Dedifferentiated amniotic fluid mesenchymal stem cell (primary cell): ENCODE data around the gene DGLUCY.
"Not testable (repeated sequence)": the region's sequence is repeated elsewhere in the genome, so short reads cannot be mapped to it uniquely, and the experiment has no call there.

Experiments used
- DNase-seq: peaks from one replicate; pipeline ENCODE4 v3.0.0-alpha.2; 2016; ENCODE audit errors: extremely low spot score

DGLUCY gene

DNA sequence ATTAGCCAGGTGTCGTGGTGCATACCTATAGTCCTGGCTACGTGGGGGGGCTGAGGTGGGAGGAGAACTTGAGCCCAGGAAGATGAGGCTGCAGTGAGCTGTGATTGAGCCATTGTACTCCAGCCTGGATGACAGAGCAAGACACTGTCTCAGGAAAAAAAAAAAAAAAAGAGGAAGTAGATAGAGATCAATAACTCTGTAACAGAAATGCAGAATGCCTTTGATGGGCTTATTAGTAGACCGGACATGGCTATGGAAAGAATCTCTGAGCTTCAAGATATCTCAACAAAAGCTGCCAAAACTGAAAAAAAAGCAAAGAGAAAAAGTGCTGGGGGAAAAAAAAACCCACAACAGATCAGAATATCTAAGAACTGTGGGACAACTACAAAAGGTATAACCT is 93.1 kb downstream of the DGLUCY start:
- DNase-seq: no peak

DNA sequence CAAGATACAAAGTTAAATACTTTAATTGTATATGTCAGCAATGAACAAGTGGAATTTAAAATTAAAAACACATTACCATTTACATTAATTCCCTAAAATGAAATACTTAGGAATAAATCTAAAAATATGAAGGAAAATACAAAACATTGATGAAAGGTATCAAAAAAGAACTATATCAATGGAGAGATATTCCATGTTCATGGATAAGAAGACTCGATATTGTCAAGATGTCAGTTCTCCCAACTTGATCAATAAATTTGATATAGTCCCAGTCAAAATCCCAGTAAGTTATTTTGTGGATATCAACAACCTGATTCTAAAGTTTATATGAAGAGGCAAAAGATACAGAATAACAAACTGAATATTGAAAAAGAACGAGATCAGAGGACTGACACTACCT is 97.1 kb downstream of the DGLUCY start:
- DNase-seq: no peak

DNA sequence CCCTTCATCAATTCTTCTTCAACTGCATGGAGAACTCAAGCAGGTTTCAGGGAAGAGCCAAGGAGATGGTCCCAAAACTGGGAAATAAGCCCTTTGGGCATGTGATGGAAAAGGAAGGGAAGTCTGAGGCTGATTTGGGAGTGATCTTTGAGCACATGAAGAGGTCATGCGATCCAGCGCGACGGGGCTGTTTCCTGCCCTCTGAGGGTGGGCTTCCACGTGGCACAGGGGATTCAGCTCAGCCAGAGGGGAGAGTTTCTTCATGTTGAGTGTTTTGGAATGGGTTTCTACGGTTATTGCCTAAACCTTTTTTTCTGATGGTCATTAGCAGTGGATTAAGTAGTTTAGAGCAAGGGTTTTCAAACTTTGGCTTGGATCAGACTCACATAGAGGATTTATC is 100.4 kb downstream of the DGLUCY start:
- no peak for DNase-seq

DNA sequence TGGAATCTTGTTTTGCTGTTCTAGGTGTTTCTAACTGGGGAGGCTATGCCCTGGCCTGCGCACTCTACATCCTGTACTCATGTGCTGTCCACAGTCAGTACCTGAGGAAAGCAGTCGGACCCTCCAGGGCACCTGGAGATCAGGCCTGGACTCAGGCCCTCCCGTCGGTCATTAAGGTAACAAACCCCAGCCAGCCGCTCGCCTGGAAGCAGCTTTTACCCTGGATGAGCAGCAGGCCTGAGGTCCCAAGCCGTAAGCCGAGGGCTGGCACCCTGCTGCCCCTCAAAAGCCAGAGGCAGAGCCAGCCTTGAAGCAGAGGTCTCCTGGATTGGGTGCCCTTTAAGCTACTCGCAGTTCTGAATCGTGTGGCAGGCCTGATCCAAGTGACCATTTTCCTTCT is 101.5 kb downstream of the DGLUCY start:
- no peak for DNase-seq

DNA sequence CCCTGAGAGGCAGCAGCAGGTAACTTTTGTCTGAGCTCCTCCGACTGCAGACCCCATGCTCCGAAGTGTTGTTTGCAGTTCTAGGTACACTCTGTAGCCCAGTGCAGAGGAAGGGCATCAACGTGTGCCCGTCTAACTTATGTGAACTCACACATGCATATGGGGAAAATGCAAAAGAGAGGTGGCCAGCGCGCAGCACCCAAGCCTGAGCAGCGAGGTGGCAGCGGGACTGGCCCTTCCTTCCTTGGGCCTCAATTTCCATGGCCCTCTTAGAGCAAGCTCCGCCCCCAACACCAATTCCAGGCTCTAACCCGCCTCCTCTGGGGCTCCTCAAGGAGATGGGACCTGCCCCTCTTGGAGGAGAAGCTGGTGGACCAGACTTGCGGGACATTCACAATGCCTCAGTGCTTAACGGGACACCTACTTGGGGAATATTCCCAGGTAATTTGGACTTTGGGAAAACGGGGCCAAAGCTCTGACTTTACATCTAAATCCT is 102.9 kb downstream of the DGLUCY start:
- DNase-seq: no peak

DNA sequence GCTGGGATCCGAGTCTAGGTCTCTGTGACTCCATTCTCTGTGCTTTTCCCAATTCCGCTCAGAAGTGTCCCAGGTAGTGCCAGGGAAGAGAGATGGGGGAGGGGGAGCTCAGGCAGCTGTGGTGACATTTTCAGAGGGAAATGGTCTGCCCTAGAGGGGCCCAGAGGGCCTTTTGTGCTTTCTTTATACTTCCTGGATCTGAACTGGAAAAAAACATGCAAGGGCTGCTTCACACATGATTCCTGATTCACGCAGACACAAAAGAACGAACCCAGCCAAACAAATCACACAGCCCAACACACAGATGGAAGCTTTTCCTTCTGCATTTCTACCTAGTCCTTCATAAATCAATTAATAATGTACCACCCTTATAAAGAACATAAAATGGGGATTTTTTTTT is 104.1 kb downstream of the DGLUCY start:
- DNase-seq: no peak

DNA sequence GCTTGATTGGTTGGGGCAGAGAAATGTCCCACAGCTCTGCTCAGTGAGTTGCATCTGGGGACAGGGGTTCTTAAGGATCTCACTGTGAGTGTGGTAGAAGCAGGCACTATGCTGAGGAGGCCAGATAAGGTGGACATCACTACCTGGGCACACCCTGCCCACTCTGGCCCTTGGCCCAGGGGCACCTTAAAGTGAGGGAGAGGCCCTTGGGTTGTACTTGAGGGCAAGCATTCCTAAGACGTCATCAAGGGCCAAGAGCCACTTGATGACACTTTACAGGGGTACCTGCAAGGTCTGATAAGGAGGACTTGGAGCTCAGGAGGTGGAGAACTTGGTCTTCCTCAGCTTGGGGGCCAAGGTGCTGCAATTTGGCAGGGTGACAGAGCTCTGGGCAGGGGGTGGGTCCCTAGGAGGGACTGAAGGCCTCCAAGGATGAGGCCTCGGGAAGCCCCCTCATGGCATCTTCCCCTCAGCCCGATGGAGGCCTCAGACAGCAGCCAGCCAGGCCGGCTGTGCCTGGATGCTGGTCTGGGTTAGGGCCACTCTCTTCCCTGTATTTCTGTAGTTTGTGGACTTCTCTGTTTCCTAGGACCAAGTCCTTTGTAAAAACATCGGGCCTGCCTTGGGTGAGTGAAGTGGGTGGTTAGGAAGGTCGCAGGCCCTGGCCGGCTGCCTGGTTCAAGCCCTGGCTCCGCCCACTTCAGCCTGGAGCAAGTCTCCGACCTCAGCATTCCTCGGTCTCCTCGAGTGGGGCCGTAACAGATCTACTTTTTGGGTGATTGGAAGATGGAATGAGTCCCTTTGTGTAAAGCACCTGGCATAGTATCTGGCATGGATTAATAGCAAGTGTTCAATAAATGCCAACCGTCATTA is 105.9 kb downstream of the DGLUCY start:
- DNase-seq: no peak

DNA sequence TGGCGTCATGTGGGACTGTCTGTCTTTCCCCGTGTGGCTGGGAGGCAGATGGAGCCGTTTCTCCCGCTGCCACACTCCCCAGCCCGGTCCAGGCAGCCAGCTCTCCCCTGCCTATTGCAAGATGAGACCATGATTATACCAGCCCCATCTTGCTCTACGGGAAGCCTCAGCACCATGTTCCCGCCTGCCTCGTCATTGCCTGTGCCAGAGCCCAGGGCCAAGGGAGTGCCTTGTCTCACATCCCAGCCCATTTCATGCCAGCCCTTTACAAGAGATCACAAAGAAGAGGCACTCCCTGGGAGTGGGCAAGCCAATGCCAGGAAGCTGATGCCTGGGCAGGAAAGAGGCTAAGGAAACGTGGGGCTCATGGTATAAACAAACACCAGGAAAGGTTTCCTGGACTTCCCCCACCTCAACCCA is 106.7 kb downstream of the DGLUCY start:
- no peak for DNase-seq

DNA sequence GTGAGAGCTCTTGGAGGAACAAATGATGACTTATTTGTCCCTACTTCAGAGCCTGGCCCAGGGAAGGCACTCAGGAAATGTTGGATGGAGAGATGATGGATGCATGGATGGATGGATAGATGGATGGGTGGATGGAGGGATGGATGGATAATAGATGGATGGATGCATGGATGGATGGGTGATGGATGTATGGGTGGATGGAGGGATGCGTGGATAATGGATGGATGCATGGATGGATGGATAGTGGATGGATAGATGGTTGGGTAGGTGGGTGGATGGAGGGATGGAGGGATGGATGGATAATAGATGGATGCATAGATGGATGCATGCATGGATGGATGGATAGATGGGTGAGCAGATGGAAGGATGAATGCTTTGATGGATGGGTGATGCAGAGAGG is 107.4 kb downstream of the DGLUCY start:
- DNase-seq: no peak

DNA sequence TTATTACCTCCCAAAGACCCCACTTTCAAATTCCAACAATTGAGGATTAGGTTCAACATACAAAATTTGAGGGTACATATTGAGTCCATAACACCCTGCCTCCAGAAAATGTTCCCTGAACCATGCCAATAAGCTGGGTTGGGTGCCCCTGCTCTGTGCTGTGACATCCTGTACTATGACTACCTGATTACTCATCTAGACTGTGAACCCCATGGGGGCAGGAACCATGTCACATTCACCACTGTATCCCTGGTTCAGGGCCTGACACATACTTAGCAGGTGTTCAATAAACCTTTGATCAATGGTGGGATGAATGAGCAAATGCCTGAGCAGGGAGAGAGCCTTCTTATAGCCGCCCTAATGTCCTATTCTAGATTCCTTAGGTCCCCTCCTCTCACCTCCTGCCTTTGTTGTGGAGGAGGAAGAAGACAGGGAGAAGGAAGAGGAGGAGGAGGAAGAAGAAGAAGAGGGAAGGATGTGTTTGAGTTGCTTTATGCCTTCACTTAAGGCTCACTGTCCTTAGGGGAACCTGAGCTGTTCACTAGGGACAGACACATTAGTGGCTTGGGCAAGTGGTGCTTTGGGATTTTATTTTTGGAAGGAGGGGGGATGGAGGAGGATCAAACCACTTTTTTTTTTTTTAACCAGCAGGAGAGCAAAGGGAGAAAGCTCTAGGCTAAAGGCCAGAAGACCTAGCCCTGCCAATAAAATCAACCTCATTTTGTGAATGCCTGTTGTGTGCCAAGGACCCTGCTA is 109.3 kb downstream of the DGLUCY start:
- DNase-seq: no peak

DNA sequence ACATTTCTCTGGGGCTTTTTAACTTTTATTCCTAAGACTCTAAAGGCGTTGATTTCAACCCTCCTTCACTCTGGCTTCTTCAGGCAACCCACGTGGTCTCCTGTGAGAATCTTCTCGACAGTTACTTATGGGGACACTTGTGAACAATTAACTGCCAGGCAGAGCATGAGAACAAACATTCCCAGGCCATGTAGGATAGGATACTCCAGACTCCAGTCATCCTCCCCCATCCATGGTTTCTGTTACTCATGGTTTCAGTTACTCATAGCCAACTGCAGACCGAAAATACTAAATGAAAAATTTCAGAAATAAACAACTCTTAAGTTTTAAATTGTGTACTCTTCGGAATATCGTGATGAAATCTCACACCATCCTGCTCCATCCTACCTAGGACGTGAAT is 111.2 kb downstream of the DGLUCY start:
- DNase-seq: no peak

DNA sequence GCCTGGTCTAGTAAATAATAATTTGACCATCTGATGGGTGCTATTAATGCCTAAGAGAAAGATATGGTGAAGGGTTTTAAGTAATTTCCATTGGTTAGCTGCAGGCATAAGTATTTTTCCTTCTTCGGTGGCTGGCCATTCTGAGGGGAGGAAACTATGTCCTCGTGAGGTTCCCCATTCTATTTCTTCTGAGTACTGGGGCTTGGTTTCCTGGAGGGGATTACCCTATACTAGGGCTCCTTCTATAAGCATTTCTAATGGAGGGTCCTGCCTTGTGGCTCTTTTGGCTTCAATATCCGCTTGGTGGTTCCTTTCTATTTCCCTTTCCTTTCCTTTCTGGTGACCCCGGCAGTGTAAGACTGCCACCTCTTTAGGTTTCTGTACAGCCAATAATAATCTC is 112.5 kb downstream of the DGLUCY start:
- DNase-seq: not testable (repeated sequence)

DNA sequence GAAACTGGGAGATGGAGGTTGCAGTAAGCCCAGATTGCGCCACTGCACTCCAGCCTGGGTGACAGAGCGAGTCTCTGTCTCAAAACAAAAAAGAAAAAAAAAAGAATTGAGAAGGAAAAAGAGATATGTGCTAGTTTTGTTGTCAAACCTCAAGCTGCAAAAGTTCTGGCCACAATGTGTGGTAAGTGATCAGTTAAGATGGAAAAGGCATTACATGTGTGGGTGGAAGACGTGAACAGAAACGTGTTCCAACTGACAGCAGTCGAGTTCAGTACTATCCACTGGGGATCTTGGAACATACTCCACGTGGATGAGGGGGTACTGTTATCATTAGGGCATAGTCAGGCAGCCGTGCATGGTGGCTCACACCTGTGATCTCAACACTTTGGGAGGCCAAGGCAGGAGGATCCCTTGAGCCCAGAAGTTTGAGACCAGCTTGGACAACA is 113.3 kb downstream of the DGLUCY start:
- no peak for DNase-seq

DNA sequence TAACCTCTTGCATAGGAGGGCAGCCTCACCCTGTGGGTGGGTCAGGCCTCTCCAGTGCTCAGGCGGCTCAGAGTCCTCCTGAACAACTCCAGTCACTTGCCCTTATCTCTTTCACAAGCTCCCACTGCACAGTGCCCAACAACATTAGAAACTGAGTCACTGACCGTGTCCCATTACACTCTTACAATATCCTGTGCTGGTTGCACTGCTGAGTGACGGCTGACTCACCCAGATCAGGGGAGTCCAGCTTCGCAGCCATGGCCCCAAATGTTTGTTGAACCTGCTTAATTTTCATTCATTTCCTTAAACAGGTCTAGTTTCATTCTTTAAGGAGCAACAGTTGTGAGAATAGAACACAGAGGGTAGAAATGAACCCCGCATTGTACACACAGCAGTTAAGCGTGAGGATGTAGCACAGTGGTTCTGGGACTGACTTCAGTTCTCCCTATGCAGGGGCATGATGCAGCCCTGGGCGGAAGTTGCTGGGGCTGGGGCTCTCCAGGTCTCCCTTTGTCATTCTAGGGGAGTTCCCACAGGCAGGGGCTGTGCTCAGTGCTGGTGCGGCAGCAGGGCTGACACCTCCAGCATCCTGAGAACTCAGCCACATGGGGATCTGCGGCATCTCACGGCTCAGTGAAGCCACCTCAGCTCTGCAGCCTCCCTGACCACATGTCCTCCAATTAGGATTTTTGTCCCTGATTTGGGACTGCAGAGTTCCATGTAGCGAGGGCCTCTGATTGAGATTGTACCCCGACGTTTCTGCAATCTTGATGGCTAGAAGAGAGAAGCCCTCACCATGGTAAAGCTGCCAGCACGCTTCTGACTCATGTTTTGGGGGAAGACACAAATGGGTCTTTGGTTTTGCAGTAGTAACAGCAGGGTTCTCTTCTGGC is 114.5 kb downstream of the DGLUCY start:
- peak; percentile 16 for DNase-seq

DNA sequence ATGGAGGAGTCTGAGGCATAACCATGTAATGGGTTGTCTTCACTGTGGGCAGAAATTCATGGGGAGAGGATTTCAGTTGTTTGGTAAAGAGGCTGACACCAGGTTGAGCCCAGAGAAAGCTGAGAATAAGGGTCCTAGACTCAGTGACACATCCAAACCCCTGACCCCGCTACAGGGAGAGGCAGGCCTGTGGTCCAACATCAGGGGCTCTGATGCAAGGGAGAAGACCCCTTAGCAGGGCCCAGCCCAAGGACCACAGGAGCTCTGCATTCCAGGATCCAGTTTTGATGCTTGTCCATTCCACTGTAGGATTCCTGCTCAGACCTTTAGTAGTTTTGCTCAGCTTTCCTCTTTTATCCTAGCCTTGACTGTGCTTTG is 115.1 kb downstream of the DGLUCY start:
- no peak for DNase-seq

DNA sequence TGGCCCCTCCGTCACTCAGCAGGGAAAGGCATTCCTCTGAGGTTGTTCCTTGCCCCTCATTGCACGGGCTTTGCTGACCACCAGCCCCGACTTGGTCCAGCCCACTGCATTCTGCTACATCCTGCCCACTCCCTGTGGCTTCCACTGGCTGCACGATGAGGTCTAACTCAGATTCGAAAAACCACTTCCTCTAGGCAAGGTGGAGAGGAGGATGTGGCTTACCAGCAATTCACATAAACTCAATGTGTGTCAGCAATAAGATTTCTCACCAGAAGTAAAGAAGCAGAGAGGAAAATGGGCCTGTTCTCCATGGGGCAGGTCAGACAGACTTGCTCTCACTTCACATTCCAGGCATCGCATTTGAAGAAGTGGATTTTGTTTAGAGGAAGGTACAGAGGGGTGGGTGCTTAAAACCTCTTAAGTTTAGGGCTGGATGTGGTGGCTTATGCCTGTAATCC is 115.9 kb downstream of the DGLUCY start:
- DNase-seq: no peak

DNA sequence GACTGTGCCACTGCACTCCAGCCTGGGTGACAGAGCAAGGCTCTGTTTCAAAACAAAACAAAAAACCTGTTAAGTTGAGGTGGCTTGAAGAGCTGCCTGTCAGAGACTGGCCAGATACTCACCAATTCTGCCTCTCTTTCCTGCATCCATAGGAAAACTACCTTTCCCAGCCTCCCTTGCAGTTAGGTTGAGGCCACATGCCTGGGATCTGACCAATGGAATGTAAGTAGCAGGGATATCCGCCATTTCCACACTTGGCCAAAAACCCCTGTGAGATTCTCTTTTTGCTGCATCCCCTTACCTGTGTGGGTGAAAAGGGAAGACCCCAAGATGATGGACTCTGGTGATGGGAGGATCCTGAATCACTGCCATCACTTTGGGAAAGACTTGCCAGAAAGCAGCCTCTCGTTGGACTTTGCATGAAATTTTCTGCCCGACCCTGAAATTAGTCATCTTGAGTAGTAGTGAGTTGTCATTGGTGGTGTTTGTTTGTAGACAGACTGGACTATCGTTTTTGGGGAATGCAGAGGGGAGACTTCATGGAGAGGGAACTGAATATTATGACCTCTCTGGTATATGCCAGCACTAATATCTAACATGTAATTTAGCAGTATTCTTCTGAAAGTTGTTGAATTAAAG is 116.6 kb downstream of the DGLUCY start:
- no peak for DNase-seq

DNA sequence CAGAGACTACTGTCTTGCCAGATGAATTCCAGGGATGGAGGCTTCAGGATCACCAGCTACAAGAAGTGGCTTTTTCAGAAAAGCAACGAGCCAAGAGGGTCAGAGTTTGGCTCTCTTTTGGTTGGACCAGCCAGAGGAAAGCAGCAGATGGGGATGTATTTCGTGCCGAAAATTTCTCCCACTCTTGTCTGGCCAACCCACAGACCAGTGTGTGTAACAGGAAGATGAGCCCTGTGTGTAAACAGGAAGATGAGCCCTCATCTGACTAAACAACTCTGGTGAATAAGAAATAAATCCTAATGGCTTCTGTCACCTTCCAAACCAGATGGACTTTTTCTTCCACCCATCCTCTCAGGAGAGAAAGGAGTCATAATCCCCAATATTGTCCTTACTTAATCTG is 117.6 kb downstream of the DGLUCY start:
- DNase-seq: no peak

DNA sequence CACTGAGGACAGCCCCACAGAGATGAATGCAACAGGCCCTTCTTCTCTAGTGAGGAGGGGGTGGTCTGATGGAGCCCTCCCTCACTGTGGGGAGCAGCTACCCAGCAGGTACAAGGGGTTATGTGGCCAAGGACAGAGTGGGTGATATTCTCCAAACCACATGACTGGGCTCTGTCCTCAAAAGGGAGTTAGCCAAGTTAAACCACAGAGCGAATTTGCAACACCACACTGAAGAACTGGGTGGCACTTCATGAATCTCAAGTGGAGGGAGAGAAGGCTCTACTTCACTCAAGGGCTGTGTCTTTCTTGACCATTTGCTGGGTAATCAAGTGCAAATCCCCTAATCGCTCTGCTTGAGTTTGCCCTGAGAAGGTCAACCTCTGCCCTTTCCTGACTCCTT is 118.2 kb downstream of the DGLUCY start:
- DNase-seq: no peak

DNA sequence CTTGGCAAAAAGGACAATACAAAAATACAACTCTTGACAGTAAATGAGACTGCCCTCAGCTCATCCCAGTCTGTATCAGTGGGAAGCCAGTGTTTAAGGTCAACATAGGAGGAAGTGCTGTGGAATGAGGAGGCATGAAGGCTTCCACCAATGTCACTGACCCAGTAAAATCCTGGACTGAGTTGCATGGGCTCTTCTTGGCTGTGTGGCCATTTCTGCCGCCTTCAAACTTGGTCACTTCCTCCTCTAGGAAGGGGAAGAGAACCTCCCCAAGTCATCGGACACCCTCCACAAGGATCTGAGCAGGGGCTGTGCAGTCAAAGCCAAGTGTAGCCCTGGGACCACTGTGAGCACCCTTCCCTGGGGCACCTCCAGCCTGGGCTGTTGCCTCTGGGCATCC is 118.7 kb downstream of the DGLUCY start:
- DNase-seq: no peak
